LNCAP (cell line): Measurements from ENCODE around the gene TBXAS1.

Experiments
- CTCF ChIP-seq: fragments of 450-650 bp; IDR thresholded peaks from 2 replicates; pipeline ENCODE4 v1.5.1; 2017; ENCODE audit warnings: mild to moderate bottlenecking

The TBXAS1 gene

GRCh38 chr7:139985811-139986210 is 156.7 kb downstream of the TBXAS1 start:
- TF ChIP-seq CTCF, result no peak

GRCh38 chr7:139987691-139988516 is 158.8 kb downstream of the TBXAS1 start:
- no peak for TF ChIP-seq CTCF

GRCh38 chr7:139989366-139990141 is 160.5 kb downstream of the TBXAS1 start:
- no peak for TF ChIP-seq CTCF

- no peak for TF ChIP-seq CTCF
These were observed 161.1 kb downstream of the TBXAS1 start for GRCh38 chr7:139990142-139990535.

GRCh38 chr7:139990571-139991268 is 161.7 kb downstream of the TBXAS1 start:
- TF ChIP-seq CTCF, result no peak

GRCh38 chr7:139991269-139991666 is 162.2 kb downstream of the TBXAS1 start:
- no peak for TF ChIP-seq CTCF

GRCh38 chr7:139991911-139992310 is 162.8 kb downstream of the TBXAS1 start:
- no peak for TF ChIP-seq CTCF
